NCI-H226 (cell line): ENCODE measurements around the gene PEX14.

Source experiments
- DNase-seq: peaks from one replicate; pipeline ENCODE4 v3.0.0-alpha.2; 2015

Gene PEX14

GRCh38 chr1:10621906-10622305, 147.2 kb downstream of the PEX14 start:
- DNase-seq = no peak

GRCh38 chr1:10622910-10623685, 148.3 kb downstream of the PEX14 start:
- no peak for DNase-seq

GRCh38 chr1:10623686-10624145, 149.0 kb downstream of the PEX14 start:
- no peak for DNase-seq

GRCh38 chr1:10624256-10625050, 149.7 kb downstream of the PEX14 start:
- no peak for DNase-seq

- no peak for DNase-seq
These were observed 150.3 kb downstream of the PEX14 start for GRCh38 chr1:10625076-10625475.

GRCh38 chr1:10625554-10625953, 150.8 kb downstream of the PEX14 start:
- no peak for DNase-seq

- no peak for DNase-seq
These were observed 151.5 kb downstream of the PEX14 start for GRCh38 chr1:10626131-10626731.

- no peak for DNase-seq
These were observed 152.2 kb downstream of the PEX14 start for GRCh38 chr1:10626791-10627410.

GRCh38 chr1:10628685-10629084, 153.9 kb downstream of the PEX14 start:
- DNase-seq = no peak

- DNase-seq = no peak
These were observed 154.5 kb downstream of the PEX14 start for GRCh38 chr1:10629091-10629815.

GRCh38 chr1:10629816-10630571, 155.2 kb downstream of the PEX14 start:
- DNase-seq = no peak

GRCh38 chr1:10630661-10631120, 155.9 kb downstream of the PEX14 start:
- no peak for DNase-seq

- no peak for DNase-seq
These were observed 156.5 kb downstream of the PEX14 start for GRCh38 chr1:10631121-10631810.

GRCh38 chr1:10631811-10632593, 157.3 kb downstream of the PEX14 start:
- DNase-seq = no peak

GRCh38 chr1:10632691-10633090, 157.9 kb downstream of the PEX14 start:
- no peak for DNase-seq

- no peak for DNase-seq
These were observed 158.7 kb downstream of the PEX14 start for GRCh38 chr1:10633416-10633815.

- no peak for DNase-seq
These were observed 159.3 kb downstream of the PEX14 start for GRCh38 chr1:10634075-10634427.

- no peak for DNase-seq
These were observed 159.8 kb downstream of the PEX14 start for GRCh38 chr1:10634428-10635084.

- DNase-seq = no peak
These were observed 160.5 kb downstream of the PEX14 start for GRCh38 chr1:10635085-10635896.
